ENCODE measurements around the gene KDM4C.
"Not testable (repeated sequence)": the region's sequence is repeated elsewhere in the genome, so short reads cannot be mapped to it uniquely, and the experiment has no call there.

KDM4C gene
- 136 to 166 (median 143) reads per million in 4 experiments for total RNA-seq

GRCh38 chr9:6757456-6758247, at the start of gene KDM4C:
Gene KDM4C, plus strand, starts transcription at chr9:6757973. Its CDS starts 35,016 bp downstream, at chr9:6792989.
- peak; percentile 92 for DNase-seq

GRCh38 chr9:6708732-6709131, 49.0 kb upstream of the KDM4C start:
- no peak for DNase-seq

GRCh38 chr9:6711403-6711802, 46.4 kb upstream of the KDM4C start:
- DNase-seq = no peak

- DNase-seq = no peak
Observed at GRCh38 chr9:6712041-6712440, 45.7 kb upstream of the KDM4C start.

- no peak for DNase-seq
Observed at GRCh38 chr9:6714176-6714575, 43.6 kb upstream of the KDM4C start.

- DNase-seq = not testable (repeated sequence)
Observed at GRCh38 chr9:6715153-6715754, 42.5 kb upstream of the KDM4C start.

GRCh38 chr9:6715755-6716643, 41.8 kb upstream of the KDM4C start:
- peak; percentile 49 for DNase-seq

GRCh38 chr9:6716766-6717165, 41.0 kb upstream of the KDM4C start:
- DNase-seq = no peak

- no peak for DNase-seq
Observed at GRCh38 chr9:6723881-6724420, 33.8 kb upstream of the KDM4C start.

- no peak for DNase-seq
Observed at GRCh38 chr9:6733257-6733656, 24.5 kb upstream of the KDM4C start.

- no peak for DNase-seq
Observed at GRCh38 chr9:6733831-6734230, 23.9 kb upstream of the KDM4C start.

GRCh38 chr9:6735422-6735821, 22.4 kb upstream of the KDM4C start:
- no peak for DNase-seq

- no peak for DNase-seq
Observed at GRCh38 chr9:6739218-6739617, 18.6 kb upstream of the KDM4C start.

- DNase-seq = not testable (repeated sequence)
Observed at GRCh38 chr9:6748861-6749260, 8.9 kb upstream of the KDM4C start.

- not testable (repeated sequence) for DNase-seq
Observed at GRCh38 chr9:6754861-6755260, 2.9 kb upstream of the KDM4C start.

- DNase-seq = peak; percentile 66
Observed at GRCh38 chr9:6757132-6757455, 679 bp upstream of the KDM4C start.

GRCh38 chr9:6758248-6758497, 400 bp downstream of the KDM4C start:
- no peak for DNase-seq

- peak; percentile 42 for DNase-seq
Observed at GRCh38 chr9:6758498-6759184, 868 bp downstream of the KDM4C start.

GRCh38 chr9:6759185-6759977, 1.6 kb downstream of the KDM4C start:
- DNase-seq = peak; percentile 3

GRCh38 chr9:6761306-6761705, 3.5 kb downstream of the KDM4C start:
- no peak for DNase-seq

- DNase-seq = no peak
Observed at GRCh38 chr9:6763244-6763643, 5.5 kb downstream of the KDM4C start.

GRCh38 chr9:6764011-6764410, 6.2 kb downstream of the KDM4C start:
- DNase-seq = no peak
